HepG2 (cell line): ENCODE data around the gene CCDC85C.

Source experiments
- ATM ChIP-seq: fragments of 450-650 bp; IDR thresholded peaks from 2 replicates; pipeline ENCODE4 v1.7.1; 2017; ENCODE audit warnings: mild to moderate bottlenecking, borderline replicate concordance
- EP300 ChIP-seq, 3 experiments: sonication (generic) in 1 of 3; formaldehyde crosslinking in 1 of 3; IDR thresholded peaks; 2 replicates each; pipeline versions ENCODE4 v1.5.1 to v1.6.1; 2011 to 2020; ENCODE audit warnings: low read depth in 2 of 3, low read length in 2 of 3, borderline replicate concordance in 1 of 3, improper control_type of control experiment in 1 of 3, mild to moderate bottlenecking in 1 of 3, missing genetic modification reagents in 1 of 3, moderate library complexity in 1 of 3
- ZSCAN30 ChIP-seq: sonication (generic); formaldehyde crosslinking; IDR thresholded peaks from 2 replicates; pipeline ENCODE4 v1.5.0; 2020; ENCODE audit warnings: mild to moderate bottlenecking, missing genetic modification reagents
- TF ChIP-seq, protein P1 (sequence below): sonication (generic); formaldehyde crosslinking; IDR thresholded peaks from 2 replicates; pipeline ENCODE4 v1.5.0; 2020; ENCODE audit warnings: mild to moderate bottlenecking, missing genetic modification reagents, moderate library complexity

DNA sequence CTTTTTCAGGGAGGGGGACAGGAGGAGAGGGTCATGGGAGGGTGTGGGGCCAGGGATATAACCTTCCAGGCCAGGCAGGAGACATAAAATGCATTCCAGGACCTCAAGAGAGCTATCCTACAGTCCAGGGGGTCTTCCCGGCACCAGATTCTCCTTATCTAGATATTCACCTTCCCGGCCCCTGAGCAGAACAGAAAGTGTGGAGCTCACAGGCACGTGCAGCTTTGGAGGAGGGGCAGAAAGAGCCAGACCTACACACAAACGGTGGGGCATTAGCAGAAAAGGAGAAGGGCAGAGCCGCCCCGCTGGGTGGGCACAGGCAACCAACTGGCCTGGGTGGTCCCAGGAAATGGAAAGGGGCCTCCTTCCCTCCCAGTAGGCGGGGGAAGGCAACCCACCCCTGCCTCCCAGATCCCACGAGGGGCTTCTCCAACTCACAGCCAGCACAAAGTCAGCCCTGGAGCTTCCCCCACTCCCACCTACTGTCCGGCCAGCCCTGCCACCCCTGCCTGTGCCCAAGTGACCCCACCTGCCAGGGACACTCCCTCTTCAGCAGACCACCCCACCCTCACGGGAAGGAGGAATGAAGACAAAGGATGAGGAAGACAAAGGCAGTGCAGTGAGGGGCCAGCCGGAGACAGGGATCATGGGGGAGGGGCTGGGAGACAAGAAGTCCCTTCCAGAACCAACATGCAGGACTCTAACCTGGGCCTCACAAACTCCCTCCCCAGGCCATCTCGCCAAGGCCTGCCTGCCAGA, 33.3 kb downstream of the CCDC85C start:
- TF ChIP-seq ZSCAN30 (CRISPR knock-in tag): no peak
- TF ChIP-seq ATM: no peak
- TF ChIP-seq EP300 (IDR thresholded peaks at IDR 0.05; ENCODE audit: low read depth in 2 of 2, low read length in 2 of 2): no peak
- TF ChIP-seq EP300 (CRISPR knock-in tag; IDR thresholded peaks at IDR 0.05; ENCODE audit: borderline replicate concordance): no peak
- TF ChIP-seq, protein P1, sequence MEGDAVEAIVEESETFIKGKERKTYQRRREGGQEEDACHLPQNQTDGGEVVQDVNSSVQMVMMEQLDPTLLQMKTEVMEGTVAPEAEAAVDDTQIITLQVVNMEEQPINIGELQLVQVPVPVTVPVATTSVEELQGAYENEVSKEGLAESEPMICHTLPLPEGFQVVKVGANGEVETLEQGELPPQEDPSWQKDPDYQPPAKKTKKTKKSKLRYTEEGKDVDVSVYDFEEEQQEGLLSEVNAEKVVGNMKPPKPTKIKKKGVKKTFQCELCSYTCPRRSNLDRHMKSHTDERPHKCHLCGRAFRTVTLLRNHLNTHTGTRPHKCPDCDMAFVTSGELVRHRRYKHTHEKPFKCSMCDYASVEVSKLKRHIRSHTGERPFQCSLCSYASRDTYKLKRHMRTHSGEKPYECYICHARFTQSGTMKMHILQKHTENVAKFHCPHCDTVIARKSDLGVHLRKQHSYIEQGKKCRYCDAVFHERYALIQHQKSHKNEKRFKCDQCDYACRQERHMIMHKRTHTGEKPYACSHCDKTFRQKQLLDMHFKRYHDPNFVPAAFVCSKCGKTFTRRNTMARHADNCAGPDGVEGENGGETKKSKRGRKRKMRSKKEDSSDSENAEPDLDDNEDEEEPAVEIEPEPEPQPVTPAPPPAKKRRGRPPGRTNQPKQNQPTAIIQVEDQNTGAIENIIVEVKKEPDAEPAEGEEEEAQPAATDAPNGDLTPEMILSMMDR (CRISPR knock-in tag): no peak
